ENCODE results near the gene CRYGB. TPM values are rescaled to one million over a fixed set of nuclear protein-coding genes. Genes with fewer than 3 reads are reported as not detected.

The CRYGB gene
- total RNA-seq, 1 experiment from 2014 or later, result 0.87 TPM

DNA sequence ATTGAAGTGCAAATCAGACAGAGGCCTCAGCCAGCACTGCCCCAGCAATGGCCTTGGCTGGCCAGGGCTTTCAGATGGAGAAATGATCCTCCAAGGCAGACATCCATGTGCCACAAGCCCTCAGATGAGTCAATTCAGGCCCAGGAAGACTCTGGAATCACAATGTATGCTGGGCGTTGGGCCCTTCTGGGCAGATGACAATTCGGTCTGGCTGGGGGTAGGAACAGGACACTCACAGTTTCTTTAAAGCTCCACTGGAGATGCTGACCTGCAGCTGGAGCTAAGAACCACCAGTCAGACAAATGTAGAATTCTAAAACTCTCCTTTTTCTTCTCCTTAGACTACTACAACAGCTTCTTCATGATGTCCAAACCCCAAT is 9.3 kb downstream of the CRYGB start:
- Mint-ChIP-seq H3K36me3 (peaks cover 29% of the 10 kb centered on the region), H3K9me3 (peaks cover 31% of the 10 kb centered on the region), H3K27me3 (ENCODE audit: low read depth) (peaks cover 3% of the 10 kb centered on the region; the same call in 1 of the 2 replicates), H3K4me3 (no peak overlapping the region), H3K4me1 (peaks cover 8% of the 10 kb centered on the region), H3K27ac (no peak overlapping the region)
- DNase-seq (ENCODE audit: low spot score), result no peak
- ChIA-PET CTCF (no interaction called here), POLR2A (no interaction called here)
- no peak for ATAC-seq
- no peak for TF ChIP-seq ZBTB21 (CRISPR knock-in tag; IDR thresholded peaks at IDR 0.05; ENCODE audit: borderline replicate concordance)

- no peak overlapping the region for H3K27ac Mint-ChIP-seq
- peaks cover 29% of the 10 kb centered on the region for H3K36me3 Mint-ChIP-seq
- ATAC-seq, result no peak
Observed at GRCh38 chr2:208135794-208136715, 9.9 kb downstream of the CRYGB start.

More at GRCh38 chr2:208135794-208136715, 9.9 kb downstream of the CRYGB start:
- H3K4me1 Mint-ChIP-seq, result peaks cover 8% of the 10 kb centered on the region
- ChIA-PET CTCF (interaction anchor here (1.2 kb wide), 1 partner anchor 12 kb away, joined by 4 read pairs; no protein-coding TSS in a partner anchor), POLR2A (no interaction called here)
- H3K9me3 Mint-ChIP-seq, result peaks cover 31% of the 10 kb centered on the region
- no peak overlapping the region for H3K4me3 Mint-ChIP-seq
- TF ChIP-seq, protein P1, sequence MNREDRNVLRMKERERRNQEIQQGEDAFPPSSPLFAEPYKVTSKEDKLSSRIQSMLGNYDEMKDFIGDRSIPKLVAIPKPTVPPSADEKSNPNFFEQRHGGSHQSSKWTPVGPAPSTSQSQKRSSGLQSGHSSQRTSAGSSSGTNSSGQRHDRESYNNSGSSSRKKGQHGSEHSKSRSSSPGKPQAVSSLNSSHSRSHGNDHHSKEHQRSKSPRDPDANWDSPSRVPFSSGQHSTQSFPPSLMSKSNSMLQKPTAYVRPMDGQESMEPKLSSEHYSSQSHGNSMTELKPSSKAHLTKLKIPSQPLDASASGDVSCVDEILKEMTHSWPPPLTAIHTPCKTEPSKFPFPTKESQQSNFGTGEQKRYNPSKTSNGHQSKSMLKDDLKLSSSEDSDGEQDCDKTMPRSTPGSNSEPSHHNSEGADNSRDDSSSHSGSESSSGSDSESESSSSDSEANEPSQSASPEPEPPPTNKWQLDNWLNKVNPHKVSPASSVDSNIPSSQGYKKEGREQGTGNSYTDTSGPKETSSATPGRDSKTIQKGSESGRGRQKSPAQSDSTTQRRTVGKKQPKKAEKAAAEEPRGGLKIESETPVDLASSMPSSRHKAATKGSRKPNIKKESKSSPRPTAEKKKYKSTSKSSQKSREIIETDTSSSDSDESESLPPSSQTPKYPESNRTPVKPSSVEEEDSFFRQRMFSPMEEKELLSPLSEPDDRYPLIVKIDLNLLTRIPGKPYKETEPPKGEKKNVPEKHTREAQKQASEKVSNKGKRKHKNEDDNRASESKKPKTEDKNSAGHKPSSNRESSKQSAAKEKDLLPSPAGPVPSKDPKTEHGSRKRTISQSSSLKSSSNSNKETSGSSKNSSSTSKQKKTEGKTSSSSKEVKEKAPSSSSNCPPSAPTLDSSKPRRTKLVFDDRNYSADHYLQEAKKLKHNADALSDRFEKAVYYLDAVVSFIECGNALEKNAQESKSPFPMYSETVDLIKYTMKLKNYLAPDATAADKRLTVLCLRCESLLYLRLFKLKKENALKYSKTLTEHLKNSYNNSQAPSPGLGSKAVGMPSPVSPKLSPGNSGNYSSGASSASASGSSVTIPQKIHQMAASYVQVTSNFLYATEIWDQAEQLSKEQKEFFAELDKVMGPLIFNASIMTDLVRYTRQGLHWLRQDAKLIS (CRISPR knock-in tag; IDR thresholded peaks at IDR 0.05; ENCODE audit: borderline replicate concordance), result no peak
- TF ChIP-seq ATF6 (CRISPR knock-in tag; IDR thresholded peaks at IDR 0.05), result no peak
- no peak for TF ChIP-seq SMAD4 (CRISPR knock-in tag; IDR thresholded peaks at IDR 0.05)
- no peak for TF ChIP-seq EMX1 (CRISPR knock-in tag; IDR thresholded peaks at IDR 0.05)
- no peak for TF ChIP-seq TCF7 (CRISPR knock-in tag; IDR thresholded peaks at IDR 0.05; ENCODE audit: low read depth)
- no peak for TF ChIP-seq SMAD3 (CRISPR knock-in tag; IDR thresholded peaks at IDR 0.05; ENCODE audit: borderline replicate concordance)
- TF ChIP-seq, protein P2, sequence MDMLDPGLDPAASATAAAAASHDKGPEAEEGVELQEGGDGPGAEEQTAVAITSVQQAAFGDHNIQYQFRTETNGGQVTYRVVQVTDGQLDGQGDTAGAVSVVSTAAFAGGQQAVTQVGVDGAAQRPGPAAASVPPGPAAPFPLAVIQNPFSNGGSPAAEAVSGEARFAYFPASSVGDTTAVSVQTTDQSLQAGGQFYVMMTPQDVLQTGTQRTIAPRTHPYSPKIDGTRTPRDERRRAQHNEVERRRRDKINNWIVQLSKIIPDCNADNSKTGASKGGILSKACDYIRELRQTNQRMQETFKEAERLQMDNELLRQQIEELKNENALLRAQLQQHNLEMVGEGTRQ (CRISPR knock-in tag; IDR thresholded peaks at IDR 0.05), result no peak
- TF ChIP-seq, protein P3, sequence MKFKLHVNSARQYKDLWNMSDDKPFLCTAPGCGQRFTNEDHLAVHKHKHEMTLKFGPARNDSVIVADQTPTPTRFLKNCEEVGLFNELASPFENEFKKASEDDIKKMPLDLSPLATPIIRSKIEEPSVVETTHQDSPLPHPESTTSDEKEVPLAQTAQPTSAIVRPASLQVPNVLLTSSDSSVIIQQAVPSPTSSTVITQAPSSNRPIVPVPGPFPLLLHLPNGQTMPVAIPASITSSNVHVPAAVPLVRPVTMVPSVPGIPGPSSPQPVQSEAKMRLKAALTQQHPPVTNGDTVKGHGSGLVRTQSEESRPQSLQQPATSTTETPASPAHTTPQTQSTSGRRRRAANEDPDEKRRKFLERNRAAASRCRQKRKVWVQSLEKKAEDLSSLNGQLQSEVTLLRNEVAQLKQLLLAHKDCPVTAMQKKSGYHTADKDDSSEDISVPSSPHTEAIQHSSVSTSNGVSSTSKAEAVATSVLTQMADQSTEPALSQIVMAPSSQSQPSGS (CRISPR knock-in tag; IDR thresholded peaks at IDR 0.05; ENCODE audit: borderline replicate concordance, low read depth), result no peak
- no peak for TF ChIP-seq HMGA2 (CRISPR knock-in tag; IDR thresholded peaks at IDR 0.05)
- TF ChIP-seq ZNF423 (CRISPR knock-in tag; IDR thresholded peaks at IDR 0.05), result no peak
- H3K27me3 Mint-ChIP-seq (ENCODE audit: low read depth), result peaks cover 3% of the 10 kb centered on the region; the same call in 1 of the 2 replicates
- no peak for DNase-seq (ENCODE audit: low spot score)
